ENCODE measurements around the gene SUMO3. TPM values are rescaled to one million over a fixed set of nuclear protein-coding genes. Genes with fewer than 3 reads are reported as not detected.

Gene SUMO3
- total and polyA plus RNA-seq, 2 donors (not counting 3 experiments of a cell fraction or from before 2014, with no cell fraction given), result 102 to 123 TPM

- ChIA-PET POLR2A (no interaction called here), CTCF (no interaction called here)
- no peak for DNase-seq (ENCODE audit: low read depth, low spot score)
- H3K36me3 ChIP-seq (ENCODE audit: control insufficient read depth in 2 of 2, extremely low read depth in 1 of 2, insufficient read depth in 2 of 2, low read length in 2 of 2), result peaks cover 36 to 55% of the 10 kb centered on the region in 2 experiments
- no peak overlapping the region for H3K4me2 ChIP-seq (ENCODE audit: insufficient read depth, low read length)
- no peak overlapping the region for H2AFZ ChIP-seq (ENCODE audit: low read depth, low read length)
- no peaks in the 10 kb centered on the region for H3K27me3 ChIP-seq (ENCODE audit: control insufficient read depth in 2 of 2, insufficient read depth in 2 of 2, low read length in 2 of 2)
- no peak for FAIRE-seq
- H3K4me3 ChIP-seq (replicated peaks in 1 of 3; ENCODE audit: insufficient read depth in 1 of 3, low read depth in 1 of 3, low read length in 3 of 3), result no peak overlapping the region
- peaks cover 7% of the 10 kb centered on the region for H4K20me1 ChIP-seq (replicated peaks; ENCODE audit: control insufficient read depth, extremely low read depth, insufficient read depth, low read length)
- H3K9ac ChIP-seq (replicated peaks; ENCODE audit: extremely low read depth, insufficient read depth, low read length), result no peak overlapping the region
- peaks cover 12% of the 10 kb centered on the region for H3K4me1 ChIP-seq (ENCODE audit: control insufficient read depth, extremely low read depth, insufficient read depth, low read length)
- intact Hi-C loops (cut with micrococcal nuclease) (no loop called here), dilution Hi-C loops (cut with MboI; ENCODE audit: extremely low pct_ligation_motif_present, low sequenced_read_pairs) (no loop called here)
- no peaks in the 10 kb centered on the region for H3K9me3 ChIP-seq (replicated peaks; ENCODE audit: control insufficient read depth, insufficient read depth, low read length)
- H3K79me2 ChIP-seq (ENCODE audit: control insufficient read depth, insufficient read depth, low read length), result peaks cover 36% of the 10 kb centered on the region
- BruUV-seq (replicated peaks), result no TSS peak
- TF ChIP-seq POLR2A (IDR thresholded peaks at IDR 0.05; ENCODE audit: low read depth, low read length) (no peak), POLR2AphosphoS5 (IDR thresholded peaks at IDR 0.05; ENCODE audit: insufficient read depth, low read depth, low read length) (no peak), MAX (IDR thresholded peaks at IDR 0.05; ENCODE audit: insufficient read depth, insufficient read length) (no peak), GATA2 (IDR thresholded peaks at IDR 0.05; ENCODE audit: insufficient read depth, insufficient read length, low read depth, low read length) (no peak), MYC (IDR thresholded peaks at IDR 0.05; ENCODE audit: low read depth, low read length) (no peak), CTCF (IDR thresholded peaks at IDR 0.05; ENCODE audit: extremely low read depth in 1 of 2, insufficient read depth in 1 of 2, low read depth in 1 of 2, low read length in 2 of 2) (no peak), FOS (IDR thresholded peaks at IDR 0.05; ENCODE audit: borderline replicate concordance, insufficient read depth, low read length) (no peak), JUN (IDR thresholded peaks at IDR 0.05; ENCODE audit: borderline replicate concordance, insufficient read depth, insufficient read length, low read depth) (no peak), EZH2 (IDR thresholded peaks at IDR 0.05; ENCODE audit: borderline replicate concordance, low read depth, low read length, severe bottlenecking) (no peak)
- no peak overlapping the region for H3K27ac ChIP-seq (ENCODE audit: insufficient read depth, low read depth, low read length)
- H3K9me1 ChIP-seq (replicated peaks; ENCODE audit: control insufficient read depth, extremely low read depth, insufficient read depth, low read length), result no peaks in the 10 kb centered on the region
Observed at GRCh38 chr21:44850905-44851657, 33.2 kb upstream of the SUMO3 start.

Measured in endothelial cell of umbilical vein (primary cell).